B cell (primary cell): ENCODE results near the gene SGCD. TPM values are rescaled to one million over a fixed set of nuclear protein-coding genes. Genes with fewer than 3 reads are reported as not detected.

Source experiments
- ATAC-seq: fragments of 200-7000 bp; cut with Tn5 transposase; one replicate; pipeline ENCODE4 v1.10.0; 2021; ENCODE audit warnings: low read depth, mild to moderate bottlenecking, moderate number of reproducible peaks, moderate library complexity
- CTCF ChIA-PET: fragments of 350-600 bp; sonication (Branson Sonifier 250); formaldehyde crosslinking; loops from one replicate; lab custom pipeline; 2021; ENCODE audit warnings: antibody characterized with exemption, inconsistent platforms; lab: Charles Lee
- POLR2A ChIA-PET: fragments of 350-600 bp; sonication (Branson Sonifier 250); formaldehyde crosslinking; loops from one replicate; lab custom pipeline; 2021; ENCODE audit warnings: antibody characterized with exemption; lab: Charles Lee
- DNase-seq: peaks from one replicate; pipeline ENCODE4 v3.0.0; 2013
- H2AFZ ChIP-seq: 2 replicates; pipeline ENCODE4 v1.6.1; 2012; ENCODE audit warnings: mild to moderate bottlenecking, low read depth, low read length; ENCODE audit not compliant: insufficient read depth, poor library complexity, severe bottlenecking
- H3K27ac ChIP-seq, 2 donors: 1 replicate in 1 of 2; 2 replicates in 1 of 2; pipeline ENCODE4 v1.5.1; 2012 to 2013; ENCODE audit warnings: low read length in 2 of 2, mild to moderate bottlenecking in 2 of 2, moderate library complexity in 1 of 2
- H3K27me3 ChIP-seq, 4 experiments: fragments of 200-600 bp in 1 of 4; sonication (generic) in 1 of 4; replicated peaks in 1 of 4; 1 replicate in 2 of 4; 2 replicates in 2 of 4; pipeline versions ENCODE4 v1.6.1 to v1.7.0; 2013 to 2016; ENCODE audit warnings: low read length in 3 of 4, mild to moderate bottlenecking in 2 of 4, mixed read lengths in 1 of 4, moderate library complexity in 1 of 4; ENCODE audit not compliant: insufficient read depth in 4 of 4, control insufficient read depth in 3 of 4; ENCODE audit errors: control extremely low read depth in 1 of 4
- H3K36me3 ChIP-seq, 2 experiments: replicated peaks in 1 of 2; 1 replicate in 1 of 2; 2 replicates in 1 of 2; pipeline versions ENCODE4 v1.6.1 to v1.7.1; 2013; ENCODE audit warnings: low read length in 1 of 2; ENCODE audit not compliant: insufficient read depth in 2 of 2, control insufficient read depth in 1 of 2; ENCODE audit errors: control extremely low read depth in 1 of 2, extremely low read depth in 1 of 2
- H3K4me1 ChIP-seq, 2 donors: fragments of 200-600 bp in 1 of 2; sonication (generic) in 1 of 2; 1 replicate in 1 of 2; 2 replicates in 1 of 2; pipeline versions ENCODE4 v1.5.1 to v1.6.1; 2013 to 2017; ENCODE audit warnings: low read length in 2 of 2; ENCODE audit not compliant: control insufficient read depth in 2 of 2, insufficient read depth in 2 of 2
- H3K4me2 ChIP-seq: replicated peaks from 2 replicates; pipeline ENCODE3; 2012; ENCODE audit warnings: mild to moderate bottlenecking, low read depth, low read length; ENCODE audit not compliant: poor library complexity, severe bottlenecking
- H3K4me3 ChIP-seq, 5 experiments: fragments of 200-600 bp in 1 of 5; sonication (generic) in 1 of 5; 1 replicate in 3 of 5; 2 replicates in 2 of 5; pipeline versions ENCODE4 v1.5.1 to v1.7.0; 2011 to 2016; ENCODE audit warnings: low read length in 4 of 5, mild to moderate bottlenecking in 4 of 5, low read depth in 2 of 5, control low read depth in 1 of 5, moderate library complexity in 1 of 5; ENCODE audit not compliant: insufficient read depth in 1 of 5; ENCODE audit errors: control extremely low read depth in 1 of 5, extremely low read depth in 1 of 5
- H3K79me2 ChIP-seq: fragments of 200-600 bp; sonication (generic); one replicate; pipeline ENCODE4 v1.6.0; 2016; ENCODE audit warnings: low read length; ENCODE audit not compliant: control insufficient read depth, insufficient read depth
- H3K9ac ChIP-seq: fragments of 200-600 bp; sonication (generic); 2 replicates; pipeline ENCODE4 v1.6.1; 2017; ENCODE audit warnings: mild to moderate bottlenecking, low read length, moderate library complexity
- H3K9me3 ChIP-seq, 3 donors: one replicate each; pipeline versions ENCODE4 v1.6.1 to v1.7.1; 2013; ENCODE audit warnings: low read length in 2 of 3; ENCODE audit not compliant: control insufficient read depth in 2 of 3, insufficient read depth in 1 of 3; ENCODE audit errors: control extremely low read depth in 1 of 3
- H4K20me1 ChIP-seq: 2 replicates; pipeline ENCODE4 v1.6.0; 2012; ENCODE audit warnings: mild to moderate bottlenecking, low read length; ENCODE audit not compliant: insufficient read depth, control insufficient read depth, poor library complexity, severe bottlenecking
- H3K27ac Mint-ChIP-seq: one replicate; pipeline ENCODE4 v1.8.0; 2021; ENCODE audit warnings: mixed read lengths
- H3K27me3 Mint-ChIP-seq: one replicate; pipeline ENCODE4 v1.8.0; 2021; ENCODE audit warnings: mixed read lengths
- H3K4me1 Mint-ChIP-seq: one replicate; pipeline ENCODE4 v1.8.0; 2021; ENCODE audit warnings: mixed read lengths
- H3K4me3 Mint-ChIP-seq: one replicate; pipeline ENCODE4 v1.8.0; 2021; ENCODE audit warnings: mixed read lengths
- H3K9me3 Mint-ChIP-seq: one replicate; pipeline ENCODE4 v1.8.0; 2022; ENCODE audit warnings: mixed read lengths; ENCODE audit not compliant: insufficient read depth
- EZH2 ChIP-seq: IDR thresholded peaks from 2 replicates; pipeline ENCODE4 v1.6.1; 2012; ENCODE audit warnings: borderline replicate concordance, low read depth, mild to moderate bottlenecking, moderate library complexity, low read length; ENCODE audit not compliant: insufficient read depth, poor library complexity, severe bottlenecking
- WGBS: methylation state at CpG from one replicate; pipeline ENCODE4 v1.1.5; 2013; ENCODE audit warnings: missing lambda C conversion rate; ENCODE audit not compliant: insufficient coverage; 5-methylcytosine and 5-hydroxymethylcytosine counted together
- intact Hi-C: fragments of 100-400 bp; cut with micrococcal nuclease; formaldehyde crosslinking; loops from one replicate; pipeline ENCODE4 v1.10.0; 2022
- polyA plus RNA-seq: library from polyadenylated mRNA; depleted of rRNA; stranded (reverse); fragments of >200 nt; gene quantifications from 2 replicates; pipeline ENCODE4 v1.2.3, GENCODE V29; 2012
- total RNA-seq, 2 donors: library from RNA; stranded (reverse); fragments of 120-200 nt in 1 of 2; gene quantifications; 1 replicate in 1 of 2; 2 replicates in 1 of 2; pipeline versions ENCODE4 v1.2.3 to v1.2.4, GENCODE V29; 2013 to 2022
- TF ChIP-seq, protein P1 (sequence below): fragments of 200-600 bp; IDR thresholded peaks from one replicate; pipeline ENCODE4 v1.8.0; 2022; ENCODE audit warnings: antibody characterized with exemption, mild to moderate bottlenecking

SGCD gene
- total and polyA plus RNA-seq, 2 donors (not counting 1 experiment from before 2014, with no cell fraction given) = not detected

DNA sequence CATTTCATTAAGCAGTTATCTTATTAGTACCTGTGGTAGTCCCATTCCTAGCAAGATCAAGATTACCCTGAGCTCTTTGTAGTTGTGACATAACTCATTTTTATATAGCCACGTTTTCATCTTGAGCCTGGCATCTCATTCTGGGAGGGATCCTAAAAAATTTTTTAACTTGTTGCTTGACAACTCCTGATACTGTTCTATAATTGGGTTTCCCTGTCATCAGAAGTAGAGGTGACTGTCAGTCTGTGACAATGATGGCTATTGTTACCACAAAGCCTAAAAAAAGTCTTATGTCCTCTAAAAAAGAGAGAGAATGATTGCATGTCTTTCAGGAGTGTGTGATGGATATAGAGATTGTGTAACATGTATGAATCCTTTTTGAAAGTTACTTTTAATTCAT lies 164.8 kb downstream of the SGCD start:
- no CpG with 5 or more reads among the region's 1 CpG for WGBS
- H3K27ac Mint-ChIP-seq = no peak overlapping the region
- ATAC-seq (no peak), DNase-seq (no peak)
- no peaks in the 10 kb centered on the region for H3K27me3 Mint-ChIP-seq
- Histone ChIP-seq H4K20me1 (no peaks in the 10 kb centered on the region), H3K9ac (no peak overlapping the region), H3K4me3 (no peak overlapping the region), H3K4me1 (no peaks in the 10 kb centered on the region), H3K9me3 (peaks cover 0 to 7% (median 5%) of the 10 kb centered on the region in 3 donors), H3K27me3 (no peaks in the 10 kb centered on the region), H3K4me2 (no peak overlapping the region), H3K27ac (no peak overlapping the region), H3K79me2 (no peaks in the 10 kb centered on the region), H2AFZ (no peak overlapping the region), H3K36me3 (no peaks in the 10 kb centered on the region)
- H3K4me1 Mint-ChIP-seq = no peaks in the 10 kb centered on the region
- intact Hi-C loops = no loop called here
- H3K9me3 Mint-ChIP-seq = peaks cover 13% of the 10 kb centered on the region
- ChIA-PET CTCF (no interaction called here), POLR2A (no interaction called here)
- H3K4me3 Mint-ChIP-seq = no peak overlapping the region
- TF ChIP-seq EZH2 = no peak
- TF ChIP-seq, protein P1, sequence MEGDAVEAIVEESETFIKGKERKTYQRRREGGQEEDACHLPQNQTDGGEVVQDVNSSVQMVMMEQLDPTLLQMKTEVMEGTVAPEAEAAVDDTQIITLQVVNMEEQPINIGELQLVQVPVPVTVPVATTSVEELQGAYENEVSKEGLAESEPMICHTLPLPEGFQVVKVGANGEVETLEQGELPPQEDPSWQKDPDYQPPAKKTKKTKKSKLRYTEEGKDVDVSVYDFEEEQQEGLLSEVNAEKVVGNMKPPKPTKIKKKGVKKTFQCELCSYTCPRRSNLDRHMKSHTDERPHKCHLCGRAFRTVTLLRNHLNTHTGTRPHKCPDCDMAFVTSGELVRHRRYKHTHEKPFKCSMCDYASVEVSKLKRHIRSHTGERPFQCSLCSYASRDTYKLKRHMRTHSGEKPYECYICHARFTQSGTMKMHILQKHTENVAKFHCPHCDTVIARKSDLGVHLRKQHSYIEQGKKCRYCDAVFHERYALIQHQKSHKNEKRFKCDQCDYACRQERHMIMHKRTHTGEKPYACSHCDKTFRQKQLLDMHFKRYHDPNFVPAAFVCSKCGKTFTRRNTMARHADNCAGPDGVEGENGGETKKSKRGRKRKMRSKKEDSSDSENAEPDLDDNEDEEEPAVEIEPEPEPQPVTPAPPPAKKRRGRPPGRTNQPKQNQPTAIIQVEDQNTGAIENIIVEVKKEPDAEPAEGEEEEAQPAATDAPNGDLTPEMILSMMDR = no peak

DNA sequence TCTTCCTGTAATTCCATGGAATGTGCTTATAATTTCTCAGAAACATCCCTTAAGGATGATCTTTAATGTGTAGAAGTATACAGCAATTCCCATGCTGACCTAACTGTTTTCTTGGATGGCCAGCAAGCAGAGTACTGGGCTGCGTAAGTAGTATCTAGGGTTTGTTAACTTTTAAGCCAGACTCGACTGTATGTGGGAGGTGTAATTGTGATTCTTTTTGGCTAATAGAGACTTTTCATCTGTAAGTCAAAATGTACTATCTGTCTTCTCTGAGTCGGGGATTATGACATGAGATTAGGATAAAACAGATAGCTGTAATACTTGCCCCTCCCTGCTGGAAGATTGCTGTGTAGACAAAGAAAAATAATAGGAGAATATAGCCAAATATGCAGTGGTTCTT lies 169.3 kb downstream of the SGCD start:
- intact Hi-C loops = no loop called here
- no peak overlapping the region for H3K27ac Mint-ChIP-seq
- H3K27me3 ChIP-seq = no peaks in the 10 kb centered on the region
- no peak overlapping the region for H3K4me3 ChIP-seq
- H3K9me3 ChIP-seq = no peaks in the 10 kb centered on the region
- no peaks in the 10 kb centered on the region for H3K36me3 ChIP-seq
- DNase-seq = no peak
- H4K20me1 ChIP-seq = no peaks in the 10 kb centered on the region
- no peaks in the 10 kb centered on the region for H3K79me2 ChIP-seq
- no peak overlapping the region for H3K27ac ChIP-seq
- WGBS = 90% methylated on average over 2 of the region's 3 CpGs
- H3K4me2 ChIP-seq = no peak overlapping the region
- ChIA-PET POLR2A (no interaction called here), CTCF (interaction anchor here (1.2 kb wide), 1 partner anchor 20 kb away, joined by 3 read pairs; no protein-coding TSS in a partner anchor)
- H3K4me1 Mint-ChIP-seq = no peaks in the 10 kb centered on the region
- no peak overlapping the region for H3K9ac ChIP-seq
- H3K9me3 Mint-ChIP-seq = no peaks in the 10 kb centered on the region
- no peak overlapping the region for H3K4me3 Mint-ChIP-seq
- no peaks in the 10 kb centered on the region for H3K27me3 Mint-ChIP-seq
- no peak overlapping the region for H2AFZ ChIP-seq
- no peak for TF ChIP-seq EZH2
- TF ChIP-seq, protein P1 = no peak
- ATAC-seq = no peak
- H3K4me1 ChIP-seq = no peaks in the 10 kb centered on the region
